ENCODE data around the gene MTERF1. TPM values are rescaled to one million over a fixed set of nuclear protein-coding genes. Genes with fewer than 3 reads are reported as not detected.

The MTERF1 gene
- total RNA-seq, 2 experiments from 2014 or later, result 16.2 to 16.8 TPM

GRCh38 chr7:91847876-91848588 is 32.5 kb downstream of the MTERF1 start:
- Mint-ChIP-seq H3K4me1 (ENCODE audit: low read depth) (no peaks in the 10 kb centered on the region), H3K9me3 (ENCODE audit: insufficient read depth) (no peaks in the 10 kb centered on the region), H3K27me3 (ENCODE audit: low read depth) (no peaks in the 10 kb centered on the region), H3K4me3 (no peak overlapping the region), H3K27ac (no peak overlapping the region), H3K36me3 (ENCODE audit: low read depth) (peaks cover 4% of the 10 kb centered on the region)
- CTCF ChIA-PET, result interaction anchor here (2.3 kb wide), 1 partner anchor 18 kb away, joined by 12 read pairs; no protein-coding TSS in a partner anchor
- no peak for ATAC-seq
- DNase-seq, result no peak
- POLR2A ChIA-PET, result no interaction called here

- H3K4me3 Mint-ChIP-seq, result no peak overlapping the region
- H3K27me3 Mint-ChIP-seq (ENCODE audit: low read depth), result no peaks in the 10 kb centered on the region
- DNase-seq (no peak), ATAC-seq (no peak)
- H3K27ac Mint-ChIP-seq, result no peak overlapping the region
- POLR2A ChIA-PET, result no interaction called here
- H3K4me1 Mint-ChIP-seq (ENCODE audit: low read depth), result no peaks in the 10 kb centered on the region
- H3K36me3 Mint-ChIP-seq (ENCODE audit: low read depth), result peaks cover 2% of the 10 kb centered on the region
- no peaks in the 10 kb centered on the region for H3K9me3 Mint-ChIP-seq (ENCODE audit: insufficient read depth)
- CTCF ChIA-PET, result no interaction called here
Observed at GRCh38 chr7:91847231-91847630, 33.3 kb downstream of the MTERF1 start.

DNA sequence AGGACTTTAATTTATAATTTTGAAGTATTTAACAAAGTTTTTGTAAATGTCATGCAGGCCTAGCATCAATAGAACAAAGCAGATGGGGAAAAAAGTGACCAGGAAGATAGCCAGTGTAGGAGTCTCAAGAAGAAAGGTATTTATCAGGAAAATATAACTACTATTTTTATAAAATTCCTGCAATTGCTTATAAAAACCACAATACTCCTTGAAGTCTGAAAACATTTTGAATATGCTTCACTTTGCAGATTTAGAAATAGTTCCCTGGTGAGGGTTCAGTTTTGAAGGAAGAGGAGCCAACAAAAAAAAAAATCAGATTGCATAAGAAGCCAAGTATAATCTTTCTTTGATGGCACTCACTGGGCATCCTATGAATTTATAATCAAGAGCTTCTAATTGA is 34.1 kb downstream of the MTERF1 start:
- no peak for ATAC-seq
- CTCF ChIA-PET, result no interaction called here
- no peaks in the 10 kb centered on the region for H3K9me3 Mint-ChIP-seq (ENCODE audit: insufficient read depth)
- H3K36me3 Mint-ChIP-seq (ENCODE audit: low read depth), result peaks cover 2% of the 10 kb centered on the region
- H3K4me1 Mint-ChIP-seq (ENCODE audit: low read depth), result no peaks in the 10 kb centered on the region
- H3K27ac Mint-ChIP-seq, result no peak overlapping the region
- H3K27me3 Mint-ChIP-seq (ENCODE audit: low read depth), result no peaks in the 10 kb centered on the region
- no peak for DNase-seq
- POLR2A ChIA-PET, result no interaction called here
- H3K4me3 Mint-ChIP-seq, result no peak overlapping the region

- Mint-ChIP-seq H3K27me3 (ENCODE audit: low read depth) (no peaks in the 10 kb centered on the region), H3K9me3 (ENCODE audit: insufficient read depth) (no peaks in the 10 kb centered on the region), H3K27ac (no peak overlapping the region), H3K36me3 (ENCODE audit: low read depth) (peaks cover 2% of the 10 kb centered on the region), H3K4me3 (no peak overlapping the region), H3K4me1 (ENCODE audit: low read depth) (no peaks in the 10 kb centered on the region)
- ChIA-PET CTCF (interaction anchor here (1.5 to 3.2 kb wide), 2 partner anchors 14 to 36 kb away, joined by 5 to 22 read pairs; no protein-coding TSS in a partner anchor), POLR2A (interaction anchor here (1.3 kb wide), 1 partner anchor 37 kb away, joined by 3 read pairs; the partner anchor contains the start of gene MTERF1)
- ATAC-seq (no peak), DNase-seq (no peak)
Observed at GRCh38 chr7:91843831-91844230, 36.7 kb downstream of the MTERF1 start.

DNA sequence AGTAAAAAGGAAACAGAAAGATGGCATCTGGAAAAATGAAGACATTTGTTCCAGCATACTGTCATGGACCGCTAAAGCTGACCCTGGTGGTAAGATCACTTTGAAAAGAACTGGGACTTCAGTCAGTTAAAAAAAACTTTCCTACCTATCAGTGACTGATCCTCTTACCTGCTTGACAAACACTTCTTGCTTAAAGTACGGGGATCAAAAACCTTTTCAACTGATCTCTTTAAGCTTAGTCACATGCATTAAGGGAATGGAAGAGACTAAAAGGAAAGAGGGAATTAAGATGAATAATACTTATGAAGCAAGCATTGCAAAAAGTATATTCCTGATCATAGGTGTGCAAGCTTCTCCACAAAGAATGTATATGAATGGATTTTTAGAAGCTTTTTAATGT is 42.1 kb downstream of the MTERF1 start:
- ChIA-PET POLR2A (no interaction called here), CTCF (interaction anchor here (0.8 kb wide), 1 partner anchor 8 kb away, joined by 6 read pairs; no protein-coding TSS in a partner anchor)
- Mint-ChIP-seq H3K4me1 (ENCODE audit: low read depth) (no peaks in the 10 kb centered on the region), H3K27ac (no peak overlapping the region), H3K4me3 (no peak overlapping the region), H3K36me3 (ENCODE audit: low read depth) (no peaks in the 10 kb centered on the region), H3K9me3 (ENCODE audit: insufficient read depth) (no peaks in the 10 kb centered on the region), H3K27me3 (ENCODE audit: low read depth) (no peaks in the 10 kb centered on the region)
- DNase-seq (no peak), ATAC-seq (no peak)

DNA sequence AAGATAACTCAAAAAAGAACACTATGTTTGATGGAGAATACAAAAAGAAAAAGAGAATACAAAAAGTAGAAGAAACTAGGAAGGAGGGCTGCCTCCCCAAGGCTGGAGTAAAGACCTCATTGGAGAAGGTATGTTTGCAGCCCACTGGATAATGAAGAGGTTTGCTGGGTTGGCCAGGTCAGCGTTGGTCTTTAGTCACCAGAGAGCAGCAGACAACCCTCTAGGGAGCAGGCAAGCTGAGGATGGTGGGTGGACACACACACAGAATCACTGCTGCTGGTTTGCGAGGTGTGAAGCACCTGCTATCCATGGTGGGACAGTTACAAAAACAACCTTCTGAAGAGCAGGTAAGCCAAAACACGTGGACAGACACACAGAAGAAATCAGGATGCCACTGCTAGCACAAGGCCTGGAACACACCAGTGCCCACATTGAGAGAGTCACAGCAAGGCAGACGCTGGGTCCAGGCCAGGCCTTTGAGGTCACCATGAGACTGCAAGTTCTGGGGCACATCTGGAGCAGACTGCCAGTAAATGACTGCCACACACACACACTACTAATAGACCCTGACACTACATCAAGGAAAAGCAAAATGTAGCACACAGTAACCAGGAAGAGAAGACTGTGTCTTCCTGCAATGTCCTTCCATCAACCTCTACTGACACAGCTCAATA is 43.0 kb downstream of the MTERF1 start:
- Mint-ChIP-seq H3K4me1 (ENCODE audit: low read depth) (no peaks in the 10 kb centered on the region), H3K27ac (no peak overlapping the region), H3K27me3 (ENCODE audit: low read depth) (no peaks in the 10 kb centered on the region), H3K36me3 (ENCODE audit: low read depth) (no peaks in the 10 kb centered on the region), H3K4me3 (no peak overlapping the region), H3K9me3 (ENCODE audit: insufficient read depth) (no peaks in the 10 kb centered on the region)
- POLR2A ChIA-PET, result no interaction called here
- CTCF ChIA-PET, result no interaction called here
- no peak for DNase-seq
- no peak for ATAC-seq

DNA sequence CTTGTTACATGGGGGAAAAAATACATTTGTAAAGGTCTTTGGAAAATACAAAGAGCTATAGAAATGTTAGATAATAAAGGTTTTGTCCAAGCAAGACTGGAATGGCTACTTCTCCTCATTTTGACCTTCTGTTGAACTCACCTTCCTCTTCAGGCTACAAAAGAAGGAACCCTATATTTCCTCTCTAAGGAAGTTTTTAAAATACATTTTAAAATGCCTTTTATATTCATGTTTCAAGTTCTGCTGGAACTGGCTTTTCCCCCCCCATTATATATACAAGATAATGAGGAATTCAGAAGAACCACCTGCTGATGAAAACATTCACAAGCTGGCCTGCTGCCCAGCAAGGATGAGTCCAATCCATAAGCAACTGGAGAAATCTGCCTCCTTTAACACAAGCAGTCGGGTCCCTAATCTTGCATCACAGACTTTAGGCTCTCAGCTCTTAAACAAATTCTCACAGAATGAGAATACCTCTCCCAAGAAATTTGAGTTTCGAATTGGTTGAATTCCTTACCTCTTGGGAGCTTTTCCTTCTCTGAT is 44.6 kb downstream of the MTERF1 start:
- ChIA-PET POLR2A (no interaction called here), CTCF (no interaction called here)
- H3K27me3 Mint-ChIP-seq (ENCODE audit: low read depth), result no peaks in the 10 kb centered on the region
- no peaks in the 10 kb centered on the region for H3K36me3 Mint-ChIP-seq (ENCODE audit: low read depth)
- H3K9me3 Mint-ChIP-seq (ENCODE audit: insufficient read depth), result no peaks in the 10 kb centered on the region
- DNase-seq (no peak), ATAC-seq (no peak)
- no peaks in the 10 kb centered on the region for H3K4me1 Mint-ChIP-seq (ENCODE audit: low read depth)
- no peak overlapping the region for H3K27ac Mint-ChIP-seq
- H3K4me3 Mint-ChIP-seq, result no peak overlapping the region

DNA sequence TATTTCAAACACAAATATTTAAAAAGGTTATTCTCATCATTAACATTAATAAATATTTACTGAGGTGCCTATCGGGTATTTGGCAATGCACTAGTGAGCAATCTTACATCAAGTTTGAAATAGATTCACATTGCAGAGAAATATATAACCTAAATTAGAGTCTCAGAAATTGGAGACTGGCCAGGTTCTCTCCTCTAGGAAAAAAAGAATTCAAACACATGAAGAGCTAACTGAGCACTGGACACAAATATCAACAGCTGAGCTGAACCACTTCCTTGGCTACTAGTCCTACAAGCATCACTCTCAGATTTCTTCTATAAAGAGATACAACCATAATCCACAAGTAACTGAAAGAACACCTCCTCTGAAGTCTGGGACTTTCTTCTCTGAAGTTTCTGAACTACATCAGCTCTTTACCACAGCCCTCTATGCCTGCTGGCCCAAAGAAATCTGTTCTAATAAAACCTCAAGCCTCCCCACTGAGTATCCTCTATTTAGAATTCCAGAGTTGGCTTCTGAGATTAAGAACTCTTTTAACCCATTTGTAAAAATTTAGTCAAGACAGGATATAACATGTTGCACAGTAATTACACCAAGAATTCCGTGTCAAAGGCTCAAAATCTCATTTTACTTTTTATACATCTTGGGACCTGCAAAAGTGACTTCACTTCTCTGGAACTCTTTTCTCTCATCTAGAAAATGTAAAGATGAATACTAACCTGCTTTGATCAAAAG is 45.2 kb downstream of the MTERF1 start:
- no peaks in the 10 kb centered on the region for H3K27me3 Mint-ChIP-seq (ENCODE audit: low read depth)
- no peaks in the 10 kb centered on the region for H3K4me1 Mint-ChIP-seq (ENCODE audit: low read depth)
- no peak overlapping the region for H3K4me3 Mint-ChIP-seq
- no peak overlapping the region for H3K27ac Mint-ChIP-seq
- no peaks in the 10 kb centered on the region for H3K36me3 Mint-ChIP-seq (ENCODE audit: low read depth)
- ChIA-PET POLR2A (no interaction called here), CTCF (no interaction called here)
- no peak for ATAC-seq
- no peaks in the 10 kb centered on the region for H3K9me3 Mint-ChIP-seq (ENCODE audit: insufficient read depth)
- DNase-seq, result no peak

GRCh38 chr7:91832493-91833045 is 47.9 kb downstream of the MTERF1 start:
- Mint-ChIP-seq H3K4me3 (no peak overlapping the region), H3K27me3 (ENCODE audit: low read depth) (no peaks in the 10 kb centered on the region), H3K36me3 (ENCODE audit: low read depth) (no peaks in the 10 kb centered on the region), H3K27ac (no peak overlapping the region), H3K4me1 (ENCODE audit: low read depth) (no peaks in the 10 kb centered on the region), H3K9me3 (ENCODE audit: insufficient read depth) (no peaks in the 10 kb centered on the region)
- ChIA-PET POLR2A (interaction anchor here (0.6 kb wide), 1 partner anchor 107 kb away, joined by 3 read pairs; no protein-coding TSS in a partner anchor), CTCF (no interaction called here)
- ATAC-seq (no peak), DNase-seq (no peak)

DNA sequence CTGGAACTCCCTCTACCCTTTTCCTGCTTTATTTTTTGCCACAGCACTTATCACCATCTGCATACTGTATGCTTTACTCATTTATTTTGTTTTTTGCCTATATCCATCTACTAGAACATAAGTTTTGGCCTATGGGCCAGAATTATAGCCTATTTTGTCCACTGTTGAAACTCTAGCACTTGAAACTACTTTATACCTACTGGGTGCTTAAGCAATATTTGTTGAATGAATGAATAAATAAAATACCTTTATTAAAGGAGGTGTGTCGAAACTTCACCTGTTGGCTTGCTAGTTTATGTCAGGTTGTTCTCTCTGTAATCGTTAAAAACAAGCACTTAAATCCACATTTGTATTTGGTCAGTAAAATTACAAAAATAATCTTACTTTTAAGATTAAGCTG is 53.3 kb downstream of the MTERF1 start:
- H3K27me3 Mint-ChIP-seq (ENCODE audit: low read depth), result no peaks in the 10 kb centered on the region
- DNase-seq (no peak), ATAC-seq (no peak)
- H3K36me3 Mint-ChIP-seq (ENCODE audit: low read depth), result peaks cover 2% of the 10 kb centered on the region
- CTCF ChIA-PET, result no interaction called here
- POLR2A ChIA-PET, result interaction anchor here (0.5 kb wide), 1 partner anchor 438 kb away, joined by 3 read pairs; no protein-coding TSS in a partner anchor
- no peak overlapping the region for H3K27ac Mint-ChIP-seq
- peaks cover 4% of the 10 kb centered on the region for H3K9me3 Mint-ChIP-seq (ENCODE audit: insufficient read depth)
- no peak overlapping the region for H3K4me3 Mint-ChIP-seq
- H3K4me1 Mint-ChIP-seq (ENCODE audit: low read depth), result no peaks in the 10 kb centered on the region

GRCh38 chr7:91826377-91826776 is 54.1 kb downstream of the MTERF1 start:
- no peak for DNase-seq
- no peak for ATAC-seq
- H3K27ac Mint-ChIP-seq, result no peak overlapping the region
- POLR2A ChIA-PET, result interaction anchor here (0.5 kb wide), 1 partner anchor 437 kb away, joined by 3 read pairs; no protein-coding TSS in a partner anchor
- no peaks in the 10 kb centered on the region for H3K4me1 Mint-ChIP-seq (ENCODE audit: low read depth)
- CTCF ChIA-PET, result no interaction called here
- no peak overlapping the region for H3K4me3 Mint-ChIP-seq
- peaks cover 4% of the 10 kb centered on the region for H3K9me3 Mint-ChIP-seq (ENCODE audit: insufficient read depth)
- H3K36me3 Mint-ChIP-seq (ENCODE audit: low read depth), result peaks cover 2% of the 10 kb centered on the region
- H3K27me3 Mint-ChIP-seq (ENCODE audit: low read depth), result no peaks in the 10 kb centered on the region
